Measurements from ENCODE around the gene FOXG1. TPM values are rescaled to one million over a fixed set of nuclear protein-coding genes. Genes with fewer than 3 reads are reported as not detected.

Gene FOXG1
- total RNA-seq: under 1 TPM in 1 of 7 donors, not detected in 6; 0.12 TPM
- polyA plus RNA-seq: under 1 TPM; 0.03 to 0.05 (median 0.04) TPM
- long read RNA-seq, donor 1: 0 reads
- long read RNA-seq, donor 2: 0 reads

GRCh38 chr14:28766469-28766955 lies at the start of gene FOXG1:
Gene FOXG1 (plus strand): TSS chr14:28766787. CDS start chr14:28767280, 493 bp downstream.
- no peak for DNase-seq
- intact Hi-C loops (cut with DNase I; ENCODE audit: low total_unique reads): no loop called here
- TF ChIP-seq POLR2A (IDR thresholded peaks at IDR 0.05): no peak
- no peak for TF ChIP-seq POLR2AphosphoS5 (IDR thresholded peaks at IDR 0.05)
- no peak for TF ChIP-seq CTCF (IDR thresholded peaks at IDR 0.05 in 8 of 11, conservative IDR thresholded peaks at IDR 0.05 in 3 of 11)

GRCh38 chr14:28719130-28719529 lies 47.5 kb upstream of the FOXG1 start:
- WGBS, 5 donors: 77 to 85% (median 79%) methylated on average over 5 of the region's 5 CpGs

More at GRCh38 chr14:28766469-28766955, at the start of gene FOXG1:
- WGBS, 5 donors: 3 to 19% (median 6%) methylated on average over 37 to 58 of the region's 58 CpGs
- no peak within 1 kb of the TSS for H3K27ac ChIP-seq
- H3K36me3 ChIP-seq: no peaks in the 10 kb centered on the region
- H3K4me1 ChIP-seq: peaks cover 0 to 19% (median 14%) of the 10 kb centered on the region in 6 donors
- peaks cover 8 to 100% (median 85%) of the 10 kb centered on the region in 7 donors for H3K27me3 ChIP-seq (replicated peaks in 1 of 7)
- peak within 1 kb of the TSS; percentile 12 to 62 (median 38) for H3K4me3 ChIP-seq
- H3K9me3 ChIP-seq: peaks cover 0 to 24% (median 0%) of the 10 kb centered on the region in 8 donors

GRCh38 chr14:28731358-28731757 lies 35.2 kb upstream of the FOXG1 start:
- no peaks in the 10 kb centered on the region for H3K9me3 ChIP-seq
- WGBS, 5 donors: 63 to 79% (median 73%) methylated on average over 2 of the region's 2 CpGs
- no peaks in the 10 kb centered on the region for H3K27me3 ChIP-seq (replicated peaks in 1 of 7)
- H3K36me3 ChIP-seq: no peaks in the 10 kb centered on the region
- no peaks in the 10 kb centered on the region for H3K4me1 ChIP-seq
- DNase-seq: no peak
- no peak overlapping the region for H3K27ac ChIP-seq
- no peak overlapping the region for H3K4me3 ChIP-seq
- TF ChIP-seq POLR2AphosphoS5 (IDR thresholded peaks at IDR 0.05) (no peak), CTCF (IDR thresholded peaks at IDR 0.05 in 8 of 11, conservative IDR thresholded peaks at IDR 0.05 in 3 of 11) (no peak), POLR2A (IDR thresholded peaks at IDR 0.05) (no peak)
- intact Hi-C loops (cut with DNase I; ENCODE audit: low total_unique reads): no loop called here

More at GRCh38 chr14:28719130-28719529, 47.5 kb upstream of the FOXG1 start:
- no peak overlapping the region for H3K4me3 ChIP-seq
- H3K27ac ChIP-seq: no peak overlapping the region
- peaks cover 0 to 4% (median 0%) of the 10 kb centered on the region in 8 donors for H3K9me3 ChIP-seq
- no peaks in the 10 kb centered on the region for H3K27me3 ChIP-seq (replicated peaks in 1 of 7)
- no peak for TF ChIP-seq POLR2AphosphoS5 (IDR thresholded peaks at IDR 0.05)
- no peak for TF ChIP-seq POLR2A (IDR thresholded peaks at IDR 0.05)
- TF ChIP-seq CTCF (IDR thresholded peaks at IDR 0.05 in 8 of 11, conservative IDR thresholded peaks at IDR 0.05 in 3 of 11): no peak
- H3K4me1 ChIP-seq: no peaks in the 10 kb centered on the region
- no peak for DNase-seq
- intact Hi-C loops (cut with DNase I; ENCODE audit: low total_unique reads): no loop called here
- H3K36me3 ChIP-seq: no peaks in the 10 kb centered on the region

- no peaks in the 10 kb centered on the region for H3K27me3 ChIP-seq (replicated peaks in 1 of 7)
- H3K4me1 ChIP-seq: no peaks in the 10 kb centered on the region
- no peak for TF ChIP-seq POLR2A (IDR thresholded peaks at IDR 0.05)
- TF ChIP-seq POLR2AphosphoS5 (IDR thresholded peaks at IDR 0.05): no peak
- TF ChIP-seq CTCF (IDR thresholded peaks at IDR 0.05 in 8 of 11, conservative IDR thresholded peaks at IDR 0.05 in 3 of 11): no peak
- 61 to 72% (median 69%) methylated on average over 3 of the region's 3 CpGs for WGBS, 5 donors
- H3K27ac ChIP-seq: no peak overlapping the region
- H3K4me3 ChIP-seq: no peak overlapping the region
- H3K36me3 ChIP-seq: no peaks in the 10 kb centered on the region
- DNase-seq: no peak
- H3K9me3 ChIP-seq: peaks cover 0 to 12% (median 0%) of the 10 kb centered on the region in 8 donors
- intact Hi-C loops (cut with DNase I; ENCODE audit: low total_unique reads): no loop called here
Measured at GRCh38 chr14:28742171-28742846, 24.3 kb upstream of the FOXG1 start.
